DMS53 (cell line): ENCODE measurements around the gene XCR1.

Source experiments
- DNase-seq: peaks from one replicate; lab custom pipeline; 2025; lab: John Stamatoyannopoulos, UW

Gene XCR1

GRCh38 chr3:45984331-45985312, 42.7 kb downstream of the XCR1 start:
- DNase-seq: no peak

GRCh38 chr3:45983770-45984169, 43.5 kb downstream of the XCR1 start:
- DNase-seq: no peak

GRCh38 chr3:45981346-45982074, 45.8 kb downstream of the XCR1 start:
- no peak for DNase-seq

- no peak for DNase-seq
Observed at GRCh38 chr3:45980819-45981218, 46.5 kb downstream of the XCR1 start.

GRCh38 chr3:45980229-45980813, 47.0 kb downstream of the XCR1 start:
- DNase-seq: no peak

- DNase-seq: no peak
Observed at GRCh38 chr3:45979378-45979777, 47.9 kb downstream of the XCR1 start.

GRCh38 chr3:45978006-45978761, 49.1 kb downstream of the XCR1 start:
- DNase-seq: peak; percentile 67

GRCh38 chr3:45976191-45977091, 50.8 kb downstream of the XCR1 start:
- DNase-seq: no peak

GRCh38 chr3:45975686-45976085, 51.6 kb downstream of the XCR1 start:
- no peak for DNase-seq

- no peak for DNase-seq
Observed at GRCh38 chr3:45974686-45975085, 52.6 kb downstream of the XCR1 start.

GRCh38 chr3:45972534-45973402, 54.5 kb downstream of the XCR1 start:
- no peak for DNase-seq

GRCh38 chr3:45969953-45970352, 57.3 kb downstream of the XCR1 start:
- DNase-seq: no peak

GRCh38 chr3:45969116-45969515, 58.2 kb downstream of the XCR1 start:
- no peak for DNase-seq

GRCh38 chr3:45968706-45969105, 58.6 kb downstream of the XCR1 start:
- DNase-seq: no peak

GRCh38 chr3:45968149-45968548, 59.1 kb downstream of the XCR1 start:
- DNase-seq: no peak

- no peak for DNase-seq
Observed at GRCh38 chr3:45967724-45968123, 59.6 kb downstream of the XCR1 start.
